Gastrocnemius medialis (tissue), 4 donors: Measurements from ENCODE around the gene MTTP. TPM values are rescaled to one million over a fixed set of nuclear protein-coding genes. Genes with fewer than 3 reads are reported as not detected.

Experiments
- ATAC-seq, 2 donors: fragments of 150-250 bp; one replicate each; pipeline ENCODE4 v1.9.1; 2016
- DNase-seq, 2 donors: peaks; one replicate each; pipeline ENCODE4 v3.0.0-alpha.2; 2019
- H3K27ac ChIP-seq, 4 donors: fragments of 200-600 bp; sonication (generic); 1 replicate in 1 of 4; 2 replicates in 3 of 4; pipeline ENCODE4 v1.5.1; 2016 to 2018; ENCODE audit warnings: mild to moderate bottlenecking in 2 of 4, moderate library complexity in 1 of 4
- H3K27me3 ChIP-seq, 3 donors: fragments of 200-600 bp; sonication (generic) in 2 of 3; 1 replicate in 1 of 3; 2 replicates in 2 of 3; pipeline versions ENCODE4 v1.5.1 to v1.6.0; 2016 to 2019; ENCODE audit warnings: mild to moderate bottlenecking in 1 of 3, moderate library complexity in 1 of 3
- H3K36me3 ChIP-seq, 2 donors: fragments of 200-600 bp; sonication (generic) in 1 of 2; one replicate each; pipeline ENCODE4 v1.5.1; 2017 to 2018
- H3K4me1 ChIP-seq, 2 donors: fragments of 200-600 bp; sonication (generic) in 1 of 2; one replicate each; pipeline ENCODE4 v1.5.1; 2016 to 2017; ENCODE audit warnings: mild to moderate bottlenecking in 2 of 2
- H3K4me3 ChIP-seq, 4 donors: fragments of 200-600 bp; sonication (generic) in 3 of 4; 1 replicate in 1 of 4; 2 replicates in 3 of 4; pipeline ENCODE4 v1.5.1; 2016 to 2019; ENCODE audit warnings: mild to moderate bottlenecking in 2 of 4
- H3K9me3 ChIP-seq, 3 donors: fragments of 200-600 bp; sonication (generic) in 2 of 3; 1 replicate in 1 of 3; 2 replicates in 2 of 3; pipeline ENCODE4 v1.5.1; 2016 to 2019
- POLR2A ChIP-seq, 2 donors: fragments of 450-650 bp; IDR thresholded peaks; one replicate each; pipeline ENCODE4 v1.6.1; 2017; ENCODE audit warnings: antibody characterized with exemption in 2 of 2, mild to moderate bottlenecking in 2 of 2, moderate library complexity in 2 of 2
- in situ Hi-C, 4 donors: fragments of 200-750 bp; cut with MboI; loops; one replicate each; pipeline versions ENCODE4 v1.15.0 to v1.8.0; 2017; ENCODE audit warnings: low sequenced_read_pairs in 4 of 4
- intact Hi-C: fragments of 100-400 bp; cut with DNase I; formaldehyde crosslinking; loops from one replicate; pipeline ENCODE4 v1.15.1; 2023; ENCODE audit warnings: low total_unique reads
- total RNA-seq, 4 donors: library from RNA; depleted of rRNA; stranded (reverse); fragments of >200 nt; gene quantifications; one replicate each; pipeline versions ENCODE4 v1.1.0 to v1.2.3, GENCODE V29; 2016
- TF ChIP-seq, protein P1 (sequence below), 5 experiments: fragments of 450-650 bp in 3 of 5; fragments of 200-600 bp in 2 of 5; sonication (generic) in 2 of 5; IDR thresholded peaks in 4 of 5; conservative IDR thresholded peaks in 1 of 5; 1 replicate in 4 of 5; 2 replicates in 1 of 5; pipeline ENCODE4 v1.5.1; 2016 to 2019; ENCODE audit warnings: antibody characterized with exemption in 5 of 5, mild to moderate bottlenecking in 3 of 5, moderate library complexity in 3 of 5

MTTP gene
- total RNA-seq, 4 donors from 2014 or later: 0.33 to 0.63 (median 0.59) TPM; not detected in 1

GRCh38 chr4:99593781-99594641 lies 19.4 kb downstream of the MTTP start:
- DNase-seq: no peak
- no peaks in the 10 kb centered on the region for H3K9me3 ChIP-seq
- no peaks in the 10 kb centered on the region for H3K4me1 ChIP-seq
- H3K27me3 ChIP-seq: no peaks in the 10 kb centered on the region
- no peak for ATAC-seq
- in situ Hi-C loops: no loop called here
- no peak overlapping the region for H3K4me3 ChIP-seq
- H3K36me3 ChIP-seq: no peaks in the 10 kb centered on the region
- intact Hi-C loops: no loop called here
- peak overlapping the region in 1 of 4 donors; percentile 5 for H3K27ac ChIP-seq
- TF ChIP-seq, protein P1, sequence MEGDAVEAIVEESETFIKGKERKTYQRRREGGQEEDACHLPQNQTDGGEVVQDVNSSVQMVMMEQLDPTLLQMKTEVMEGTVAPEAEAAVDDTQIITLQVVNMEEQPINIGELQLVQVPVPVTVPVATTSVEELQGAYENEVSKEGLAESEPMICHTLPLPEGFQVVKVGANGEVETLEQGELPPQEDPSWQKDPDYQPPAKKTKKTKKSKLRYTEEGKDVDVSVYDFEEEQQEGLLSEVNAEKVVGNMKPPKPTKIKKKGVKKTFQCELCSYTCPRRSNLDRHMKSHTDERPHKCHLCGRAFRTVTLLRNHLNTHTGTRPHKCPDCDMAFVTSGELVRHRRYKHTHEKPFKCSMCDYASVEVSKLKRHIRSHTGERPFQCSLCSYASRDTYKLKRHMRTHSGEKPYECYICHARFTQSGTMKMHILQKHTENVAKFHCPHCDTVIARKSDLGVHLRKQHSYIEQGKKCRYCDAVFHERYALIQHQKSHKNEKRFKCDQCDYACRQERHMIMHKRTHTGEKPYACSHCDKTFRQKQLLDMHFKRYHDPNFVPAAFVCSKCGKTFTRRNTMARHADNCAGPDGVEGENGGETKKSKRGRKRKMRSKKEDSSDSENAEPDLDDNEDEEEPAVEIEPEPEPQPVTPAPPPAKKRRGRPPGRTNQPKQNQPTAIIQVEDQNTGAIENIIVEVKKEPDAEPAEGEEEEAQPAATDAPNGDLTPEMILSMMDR (IDR thresholded peaks at IDR 0.05 in 4 of 5, conservative IDR thresholded peaks at IDR 0.05 in 1 of 5): no peak
- no peak for TF ChIP-seq POLR2A (IDR thresholded peaks at IDR 0.05)

DNA sequence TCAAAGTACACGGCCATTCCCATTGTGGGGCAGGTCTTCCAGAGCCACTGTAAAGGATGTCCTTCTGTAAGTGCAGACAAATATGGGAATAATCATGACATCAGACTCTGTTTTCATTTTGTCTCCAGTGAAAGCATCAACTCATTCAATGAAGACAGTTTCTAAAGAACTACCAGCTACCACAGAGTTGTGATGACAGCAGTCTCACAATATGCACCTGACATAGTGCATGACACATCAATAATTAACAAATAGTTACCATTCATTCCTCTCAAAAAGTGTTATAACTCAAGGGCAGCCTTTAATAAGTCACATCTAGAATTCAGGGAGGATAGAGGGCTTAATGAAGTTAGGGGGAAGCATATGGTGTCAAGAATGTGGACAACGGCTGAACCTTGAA lies 20.2 kb downstream of the MTTP start:
- no peak for DNase-seq
- Histone ChIP-seq H3K4me3 (no peak overlapping the region), H3K9me3 (no peaks in the 10 kb centered on the region), H3K36me3 (no peaks in the 10 kb centered on the region), H3K4me1 (no peaks in the 10 kb centered on the region), H3K27me3 (no peaks in the 10 kb centered on the region), H3K27ac (no peak overlapping the region)
- TF ChIP-seq, protein P1 (IDR thresholded peaks at IDR 0.05 in 4 of 5, conservative IDR thresholded peaks at IDR 0.05 in 1 of 5): no peak
- TF ChIP-seq POLR2A (IDR thresholded peaks at IDR 0.05): no peak
- no peak for ATAC-seq
- in situ Hi-C loops: no loop called here
- intact Hi-C loops: no loop called here

- ATAC-seq (no peak), DNase-seq (no peak)
- TF ChIP-seq, protein P1 (IDR thresholded peaks at IDR 0.05 in 4 of 5, conservative IDR thresholded peaks at IDR 0.05 in 1 of 5): no peak
- TF ChIP-seq POLR2A (IDR thresholded peaks at IDR 0.05): no peak
- Histone ChIP-seq H3K9me3 (no peaks in the 10 kb centered on the region), H3K27me3 (no peaks in the 10 kb centered on the region), H3K4me1 (peaks cover 6 to 10% of the 10 kb centered on the region in 2 donors), H3K27ac (no peak overlapping the region), H3K36me3 (no peaks in the 10 kb centered on the region), H3K4me3 (no peak overlapping the region)
- intact Hi-C loops (no loop called here), in situ Hi-C loops (no loop called here)
These were observed 32.1 kb downstream of the MTTP start for GRCh38 chr4:99606716-99607115.

GRCh38 chr4:99608417-99608816 lies 33.8 kb downstream of the MTTP start:
- Histone ChIP-seq H3K4me1 (peaks cover 20% of the 10 kb centered on the region in 2 donors), H3K27me3 (no peaks in the 10 kb centered on the region), H3K4me3 (no peak overlapping the region), H3K9me3 (no peaks in the 10 kb centered on the region), H3K27ac (no peak overlapping the region), H3K36me3 (no peaks in the 10 kb centered on the region)
- in situ Hi-C loops (no loop called here), intact Hi-C loops (no loop called here)
- ATAC-seq (no peak), DNase-seq (no peak)
- TF ChIP-seq, protein P1 (IDR thresholded peaks at IDR 0.05 in 4 of 5, conservative IDR thresholded peaks at IDR 0.05 in 1 of 5): no peak
- no peak for TF ChIP-seq POLR2A (IDR thresholded peaks at IDR 0.05)
